HepG2 (cell line): ENCODE data around the gene FAM174C. TPM values are rescaled to one million over a fixed set of nuclear protein-coding genes. Genes with fewer than 3 reads are reported as not detected.

Experiments
- AKAP8 ChIP-seq: sonication (generic); formaldehyde crosslinking; IDR thresholded peaks from 2 replicates; pipeline ENCODE4 v1.5.1; 2020; ENCODE audit warnings: mild to moderate bottlenecking, missing genetic modification reagents
- CHCHD3 ChIP-seq: sonication (generic); formaldehyde crosslinking; IDR thresholded peaks from 2 replicates; pipeline ENCODE4 v1.8.0; 2022; ENCODE audit warnings: mild to moderate bottlenecking, missing genetic modification reagents, moderate library complexity
- DMAP1 ChIP-seq: IDR thresholded peaks from 2 replicates; pipeline ENCODE4 v1.6.1; 2016
- FOXJ3 ChIP-seq: sonication (generic); formaldehyde crosslinking; IDR thresholded peaks from 2 replicates; pipeline ENCODE4 v1.4.0; 2020; ENCODE audit warnings: missing genetic modification reagents, mild to moderate bottlenecking, borderline replicate concordance
- HIVEP1 ChIP-seq: sonication (generic); formaldehyde crosslinking; IDR thresholded peaks from 2 replicates; pipeline ENCODE4 v1.4.0; 2020; ENCODE audit warnings: mild to moderate bottlenecking, missing genetic modification reagents
- KDM5B ChIP-seq: sonication (generic); formaldehyde crosslinking; IDR thresholded peaks from 2 replicates; pipeline ENCODE4 v1.4.0; 2020; ENCODE audit warnings: missing genetic modification reagents, mild to moderate bottlenecking, borderline replicate concordance
- MIER3 ChIP-seq: IDR thresholded peaks from 2 replicates; pipeline ENCODE4 v1.6.1; 2016; ENCODE audit warnings: missing compliant biosample characterization, borderline replicate concordance
- NONO ChIP-seq, 2 experiments: fragments of 450-650 bp in 1 of 2; sonication (generic) in 1 of 2; formaldehyde crosslinking in 1 of 2; IDR thresholded peaks in 1 of 2; conservative IDR thresholded peaks in 1 of 2; 2 replicates each; pipeline versions ENCODE4 v1.6.1 to v1.8.0; 2017 to 2022; ENCODE audit warnings: mild to moderate bottlenecking in 1 of 2, missing genetic modification reagents in 1 of 2, moderate library complexity in 1 of 2
- NR2F2 ChIP-seq: IDR thresholded peaks from 2 replicates; pipeline ENCODE4 v1.6.1; 2012; ENCODE audit warnings: low read depth, inconsistent platforms, borderline replicate concordance
- POGZ ChIP-seq: sonication (generic); formaldehyde crosslinking; IDR thresholded peaks from 2 replicates; pipeline ENCODE4 v1.4.0; 2020; ENCODE audit warnings: mild to moderate bottlenecking, missing genetic modification reagents
- POLR2G ChIP-seq: fragments of 200-400 bp; formaldehyde crosslinking; IDR thresholded peaks from 2 replicates; pipeline ENCODE4 v1.6.1; 2018; ENCODE audit warnings: mild to moderate bottlenecking, low read depth, low read length, moderate library complexity
- RARA ChIP-seq: IDR thresholded peaks from 2 replicates; pipeline ENCODE4 v1.6.1; 2016; ENCODE audit warnings: missing genetic modification reagents, missing compliant biosample characterization
- RFXAP ChIP-seq: sonication (generic); formaldehyde crosslinking; IDR thresholded peaks from 2 replicates; pipeline ENCODE4 v1.4.0; 2020; ENCODE audit warnings: missing genetic modification reagents, borderline replicate concordance
- SAP130 ChIP-seq: IDR thresholded peaks from 2 replicates; pipeline ENCODE4 v1.6.1; 2016; ENCODE audit warnings: low read depth
- STAG1 ChIP-seq: sonication (generic); formaldehyde crosslinking; IDR thresholded peaks from 2 replicates; pipeline ENCODE4 v1.4.0; 2020; ENCODE audit warnings: missing genetic modification reagents
- ZFX ChIP-seq: sonication (generic); formaldehyde crosslinking; IDR thresholded peaks from 2 replicates; pipeline ENCODE4 v1.4.0; 2020; ENCODE audit warnings: mild to moderate bottlenecking, low read depth, missing genetic modification reagents, moderate library complexity
- ZIK1 ChIP-seq: sonication (generic); formaldehyde crosslinking; IDR thresholded peaks from 2 replicates; pipeline ENCODE4 v1.5.0; 2020; ENCODE audit warnings: mild to moderate bottlenecking, low read depth, missing genetic modification reagents, borderline replicate concordance
- ZNF317 ChIP-seq: sonication (generic); formaldehyde crosslinking; IDR thresholded peaks from 2 replicates; pipeline ENCODE4 v1.5.0; 2020; ENCODE audit warnings: mild to moderate bottlenecking, missing genetic modification reagents
- ZNF549 ChIP-seq: sonication (generic); formaldehyde crosslinking; IDR thresholded peaks from 2 replicates; pipeline ENCODE4 v1.5.0; 2020; ENCODE audit warnings: missing genetic modification reagents
- ZNF558 ChIP-seq: sonication (generic); formaldehyde crosslinking; IDR thresholded peaks from 2 replicates; pipeline ENCODE4 v1.9.0; 2022; ENCODE audit warnings: mild to moderate bottlenecking, missing genetic modification reagents, borderline replicate concordance
- ZNF615 ChIP-seq: sonication (generic); formaldehyde crosslinking; IDR thresholded peaks from 2 replicates; pipeline ENCODE4 v1.5.0; 2020; ENCODE audit warnings: mild to moderate bottlenecking, missing genetic modification reagents, borderline replicate concordance
- ZNF670 ChIP-seq: sonication (generic); formaldehyde crosslinking; IDR thresholded peaks from 2 replicates; pipeline ENCODE4 v1.8.0; 2022; ENCODE audit warnings: mild to moderate bottlenecking, missing genetic modification reagents, borderline replicate concordance
- ZNF776 ChIP-seq: sonication (generic); formaldehyde crosslinking; IDR thresholded peaks from 2 replicates; pipeline ENCODE4 v1.4.0; 2020; ENCODE audit warnings: mild to moderate bottlenecking, missing genetic modification reagents
- ZNF777 ChIP-seq: sonication (generic); formaldehyde crosslinking; IDR thresholded peaks from 2 replicates; pipeline ENCODE4 v1.4.0; 2020; ENCODE audit warnings: missing genetic modification reagents
- ZNF816 ChIP-seq: sonication (generic); formaldehyde crosslinking; IDR thresholded peaks from 2 replicates; pipeline ENCODE4 v1.8.0; 2022; ENCODE audit warnings: missing genetic modification reagents, mild to moderate bottlenecking, borderline replicate concordance
- polyA plus RNA-seq, 8 experiments: library from polyadenylated mRNA; depleted of rRNA in 3 of 8; stranded (reverse) in 7 of 8; unstranded in 1 of 8; fragments of >200 nt; fragmentation: Illumina TruSeq in 4 of 8; extraction: Trizol in 4 of 8; gene quantifications; 2 replicates each; pipeline versions ENCODE4 v1.2.1 to v1.2.3, GENCODE V29; 2011 to 2016; ENCODE audit warnings: low read depth in 4 of 8, missing spikeins in 1 of 8, mixed read lengths in 1 of 8; ENCODE audit not compliant: insufficient read depth in 1 of 8
- total RNA-seq, 5 experiments: library from RNA; depleted of rRNA; stranded (reverse); fragments of >200 nt; fragmentation: Illumina TruSeq; extraction: Trizol; gene quantifications; 2 replicates each; pipeline ENCODE4 v1.2.3, GENCODE V29; 2016; ENCODE audit warnings: low read depth in 1 of 5
- TF ChIP-seq, protein P1 (sequence below): sonication (generic); formaldehyde crosslinking; IDR thresholded peaks from 2 replicates; pipeline ENCODE4 v1.8.0; 2022; ENCODE audit warnings: missing genetic modification reagents, mild to moderate bottlenecking, moderate library complexity, borderline replicate concordance
- TF ChIP-seq, protein P2 (sequence below): sonication (generic); formaldehyde crosslinking; IDR thresholded peaks from 2 replicates; pipeline ENCODE4 v1.5.0; 2020; ENCODE audit warnings: missing genetic modification reagents
- TF ChIP-seq, protein P3 (sequence below): sonication (generic); formaldehyde crosslinking; IDR thresholded peaks from 2 replicates; pipeline ENCODE4 v1.8.0; 2023; ENCODE audit warnings: mild to moderate bottlenecking, missing genetic modification reagents

FAM174C gene
- total and polyA plus RNA-seq, 2 of the 13 experiments (the other 11 are each of a cell fraction or from before 2014, with no cell fraction given): 19.5 to 31.3 TPM

- TF ChIP-seq POGZ (no peak), MIER3 (peak; percentile 46; the same call in 1 of the 2 replicates), DMAP1 (CRISPR knock-in tag) (peak; percentile 57; the same call in 1 of the 2 replicates), HIVEP1 (CRISPR knock-in tag) (no peak; the same call in 1 of the 2 replicates), ZNF776 (CRISPR knock-in tag) (0 out of 2 replicates have a peak, but pooled peaks have one; percentile 30), FOXJ3 (CRISPR knock-in tag) (no peak), KDM5B (CRISPR knock-in tag) (no peak; the same call in 1 of the 2 replicates), SAP130 (CRISPR knock-in tag) (peak; percentile 63), NONO (IDR thresholded peaks at IDR 0.05) (no peak), NONO (CRISPR knock-in tag; conservative IDR thresholded peaks at IDR 0.05) (0 out of 2 replicates have a peak, but pooled peaks have one; percentile 14), CHCHD3 (CRISPR knock-in tag) (0 out of 2 replicates have a peak, but pooled peaks have one; percentile 76), ZNF558 (CRISPR knock-in tag) (no peak), RARA (peak; percentile 54; the same call in 1 of the 2 replicates), NR2F2 (0 out of 2 replicates have a peak, but pooled peaks have one; percentile 6), POLR2G (peak; percentile 75), AKAP8 (no peak), STAG1 (peak; percentile 2; the same call in 1 of the 2 replicates), ZNF816 (CRISPR knock-in tag) (0 out of 2 replicates have a peak, but pooled peaks have one; percentile 42), ZNF670 (CRISPR knock-in tag) (no peak), ZNF615 (CRISPR knock-in tag) (no peak), RFXAP (0 out of 2 replicates have a peak, but pooled peaks have one; percentile 26), ZNF317 (CRISPR knock-in tag) (no peak), ZFX (CRISPR knock-in tag) (peak; percentile 59), ZNF777 (CRISPR knock-in tag) (peak; percentile 68; the same call in 1 of the 2 replicates), ZNF549 (CRISPR knock-in tag) (no peak), ZIK1 (no peak)
- TF ChIP-seq, protein P1, sequence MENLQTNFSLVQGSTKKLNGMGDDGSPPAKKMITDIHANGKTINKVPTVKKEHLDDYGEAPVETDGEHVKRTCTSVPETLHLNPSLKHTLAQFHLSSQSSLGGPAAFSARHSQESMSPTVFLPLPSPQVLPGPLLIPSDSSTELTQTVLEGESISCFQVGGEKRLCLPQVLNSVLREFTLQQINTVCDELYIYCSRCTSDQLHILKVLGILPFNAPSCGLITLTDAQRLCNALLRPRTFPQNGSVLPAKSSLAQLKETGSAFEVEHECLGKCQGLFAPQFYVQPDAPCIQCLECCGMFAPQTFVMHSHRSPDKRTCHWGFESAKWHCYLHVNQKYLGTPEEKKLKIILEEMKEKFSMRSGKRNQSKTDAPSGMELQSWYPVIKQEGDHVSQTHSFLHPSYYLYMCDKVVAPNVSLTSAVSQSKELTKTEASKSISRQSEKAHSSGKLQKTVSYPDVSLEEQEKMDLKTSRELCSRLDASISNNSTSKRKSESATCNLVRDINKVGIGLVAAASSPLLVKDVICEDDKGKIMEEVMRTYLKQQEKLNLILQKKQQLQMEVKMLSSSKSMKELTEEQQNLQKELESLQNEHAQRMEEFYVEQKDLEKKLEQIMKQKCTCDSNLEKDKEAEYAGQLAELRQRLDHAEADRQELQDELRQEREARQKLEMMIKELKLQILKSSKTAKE (CRISPR knock-in tag): peak; percentile 10; the same call in 1 of the 2 replicates
- TF ChIP-seq, protein P2, sequence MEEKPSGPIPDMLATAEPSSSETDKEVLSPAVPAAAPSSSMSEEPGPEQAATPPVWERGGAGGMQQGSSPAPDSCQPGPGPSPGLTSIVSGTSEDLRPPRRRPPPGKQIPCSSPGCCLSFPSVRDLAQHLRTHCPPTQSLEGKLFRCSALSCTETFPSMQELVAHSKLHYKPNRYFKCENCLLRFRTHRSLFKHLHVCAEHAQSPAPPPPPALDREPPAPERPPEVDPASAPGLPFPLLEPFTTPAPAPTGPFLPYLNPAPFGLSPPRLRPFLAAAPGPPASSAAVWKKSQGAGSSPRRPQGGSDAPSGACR (CRISPR knock-in tag): no peak
- TF ChIP-seq, protein P3, sequence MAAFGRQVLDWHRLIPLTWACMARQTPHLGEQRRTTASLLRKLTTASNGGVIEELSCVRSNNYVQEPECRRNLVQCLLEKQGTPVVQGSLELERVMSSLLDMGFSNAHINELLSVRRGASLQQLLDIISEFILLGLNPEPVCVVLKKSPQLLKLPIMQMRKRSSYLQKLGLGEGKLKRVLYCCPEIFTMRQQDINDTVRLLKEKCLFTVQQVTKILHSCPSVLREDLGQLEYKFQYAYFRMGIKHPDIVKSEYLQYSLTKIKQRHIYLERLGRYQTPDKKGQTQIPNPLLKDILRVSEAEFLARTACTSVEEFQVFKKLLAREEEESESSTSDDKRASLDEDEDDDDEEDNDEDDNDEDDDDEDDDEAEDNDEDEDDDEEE (CRISPR knock-in tag): no peak
Measured at GRCh38 chr19:1284293-1284978, 9.1 kb downstream of the FAM174C start (continued).
